Mucosa of descending colon (tissue), 3 donors: Measurements from ENCODE around the gene PAPOLB. TPM values are rescaled to one million over a fixed set of nuclear protein-coding genes. Genes with fewer than 3 reads are reported as not detected.

Source experiments
- ATAC-seq: fragments of 200-7000 bp; cut with Tn5 transposase; one replicate; pipeline ENCODE4 v1.9.1; 2020; ENCODE audit warnings: mild to moderate bottlenecking, moderate library complexity
- DNase-seq, 3 donors: peaks; one replicate each; pipeline ENCODE4 v3.0.0-alpha.2; 2020
- H3K36me3 ChIP-seq: fragments of 200-600 bp; one replicate; pipeline ENCODE4 v1.8.0; 2021; ENCODE audit warnings: low read depth, mild to moderate bottlenecking
- H3K4me1 ChIP-seq: fragments of 200-600 bp; one replicate; pipeline ENCODE4 v1.8.0; 2021; ENCODE audit warnings: low read depth, mild to moderate bottlenecking
- H3K4me3 ChIP-seq: fragments of 200-600 bp; one replicate; pipeline ENCODE4 v1.8.0; 2021; ENCODE audit warnings: mild to moderate bottlenecking
- H3K9me3 ChIP-seq: fragments of 200-600 bp; one replicate; pipeline ENCODE4 v1.8.0; 2021; ENCODE audit warnings: mild to moderate bottlenecking
- intact Hi-C, 2 donors: fragments of 100-400 bp; cut with DNase I in 1 of 2; cut with micrococcal nuclease in 1 of 2; formaldehyde crosslinking; loops; one replicate each; pipeline versions ENCODE4 v1.11.0 to v1.11.1; 2022; cut with DNase I, micrococcal nuclease
- total RNA-seq, 3 donors: library from RNA; stranded (reverse); fragmentation: NEBNext Ultra II Directional in 2 of 3; extraction: Animal tissue kit (Norgen Biotek cat#: 25700) in 2 of 3; gene quantifications; one replicate each; pipeline versions ENCODE4 v1.2.1 to v1.2.4, GENCODE V29; 2021 to 2023
- TF ChIP-seq, protein P1 (sequence below): fragments of 200-600 bp; IDR thresholded peaks from one replicate; pipeline ENCODE4 v1.8.0; 2022; ENCODE audit warnings: antibody characterized with exemption, mild to moderate bottlenecking
- donor health status: DM: no; HTN: no; CAD: no; lungs with moderate emphysema.
- donor health status: DM: no; HTN: no; CAD: no.
- donor health status: DM: no; HTN: yes; CAD: no.

PAPOLB gene
- total RNA-seq, 3 donors from 2014 or later, result 0.06 to 0.09 TPM; not detected in 1

DNA sequence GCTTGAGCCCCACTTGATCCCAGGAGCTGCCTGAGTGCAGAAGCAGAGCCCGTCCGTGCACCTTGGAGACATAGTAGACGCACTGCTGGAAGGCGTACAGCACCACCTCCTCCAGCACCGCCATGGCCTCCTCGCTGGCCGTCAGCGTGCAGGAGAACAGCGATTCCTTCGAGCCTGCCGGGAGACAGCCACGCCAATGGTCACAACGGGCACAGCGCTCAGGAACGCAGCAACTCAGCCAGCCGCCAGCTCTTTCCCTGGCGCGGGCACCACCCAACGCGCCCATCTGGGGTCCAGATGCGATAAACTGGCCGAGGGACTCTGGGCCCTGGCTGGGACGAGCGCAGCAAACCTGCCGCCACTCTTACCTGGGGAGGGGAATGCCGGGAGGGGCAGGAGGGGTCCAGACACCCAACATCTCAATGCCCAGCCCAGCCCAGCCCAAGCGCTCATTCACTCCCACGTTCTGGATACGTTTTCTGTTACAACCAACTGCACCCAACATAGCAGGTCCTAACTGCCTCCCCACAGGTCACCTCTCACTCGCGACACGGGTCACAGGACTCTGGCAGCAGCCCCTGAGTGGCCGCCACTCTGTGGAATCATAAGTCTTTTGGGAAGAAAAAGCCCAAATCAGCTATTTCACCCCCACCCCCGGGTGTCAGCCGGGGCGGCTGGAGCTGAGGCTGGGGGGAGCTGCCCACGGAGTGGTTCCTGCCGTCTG is 44.5 kb downstream of the PAPOLB start:
- no peak for DNase-seq
- TF ChIP-seq, protein P1, sequence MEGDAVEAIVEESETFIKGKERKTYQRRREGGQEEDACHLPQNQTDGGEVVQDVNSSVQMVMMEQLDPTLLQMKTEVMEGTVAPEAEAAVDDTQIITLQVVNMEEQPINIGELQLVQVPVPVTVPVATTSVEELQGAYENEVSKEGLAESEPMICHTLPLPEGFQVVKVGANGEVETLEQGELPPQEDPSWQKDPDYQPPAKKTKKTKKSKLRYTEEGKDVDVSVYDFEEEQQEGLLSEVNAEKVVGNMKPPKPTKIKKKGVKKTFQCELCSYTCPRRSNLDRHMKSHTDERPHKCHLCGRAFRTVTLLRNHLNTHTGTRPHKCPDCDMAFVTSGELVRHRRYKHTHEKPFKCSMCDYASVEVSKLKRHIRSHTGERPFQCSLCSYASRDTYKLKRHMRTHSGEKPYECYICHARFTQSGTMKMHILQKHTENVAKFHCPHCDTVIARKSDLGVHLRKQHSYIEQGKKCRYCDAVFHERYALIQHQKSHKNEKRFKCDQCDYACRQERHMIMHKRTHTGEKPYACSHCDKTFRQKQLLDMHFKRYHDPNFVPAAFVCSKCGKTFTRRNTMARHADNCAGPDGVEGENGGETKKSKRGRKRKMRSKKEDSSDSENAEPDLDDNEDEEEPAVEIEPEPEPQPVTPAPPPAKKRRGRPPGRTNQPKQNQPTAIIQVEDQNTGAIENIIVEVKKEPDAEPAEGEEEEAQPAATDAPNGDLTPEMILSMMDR, result no peak
- H3K36me3 ChIP-seq, result no peaks in the 10 kb centered on the region
- no peaks in the 10 kb centered on the region for H3K4me1 ChIP-seq
- no peak overlapping the region for H3K4me3 ChIP-seq
- intact Hi-C loops, result no loop called here
- no peaks in the 10 kb centered on the region for H3K9me3 ChIP-seq
- no peak for ATAC-seq

DNA sequence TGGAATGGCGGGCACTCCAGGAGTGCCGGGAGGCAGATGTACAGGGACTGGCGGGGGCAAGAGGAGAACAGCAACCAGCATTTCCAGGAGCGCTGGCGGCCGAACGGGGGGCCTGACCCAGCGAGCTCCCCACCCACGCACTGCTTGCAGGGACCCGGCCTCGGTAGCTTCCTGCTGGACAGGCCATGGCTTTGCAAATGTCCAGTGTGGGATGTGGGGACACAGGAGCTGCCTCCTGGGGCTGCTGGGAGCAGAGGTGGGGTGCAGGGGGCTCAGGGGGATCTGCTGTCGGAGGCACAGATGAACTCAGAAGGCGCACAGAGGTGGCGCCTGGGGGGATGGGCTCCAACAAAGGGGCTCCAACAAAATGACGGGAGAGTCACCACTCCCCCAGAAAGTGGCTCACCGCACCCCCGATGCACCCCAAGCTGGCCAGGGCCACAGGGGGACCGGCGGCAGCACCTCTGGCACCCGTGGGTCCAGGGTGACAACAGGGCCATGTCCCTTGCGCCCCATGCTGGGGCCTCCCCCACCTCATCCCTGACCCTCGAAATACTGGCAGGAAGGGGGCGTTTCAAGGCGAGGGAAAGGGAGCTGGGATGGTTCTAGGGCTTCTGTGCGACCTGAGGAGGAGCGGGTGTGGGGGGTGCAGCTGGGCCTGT is 45.3 kb downstream of the PAPOLB start:
- intact Hi-C loops, result no loop called here
- Histone ChIP-seq H3K4me3 (no peak overlapping the region), H3K4me1 (no peaks in the 10 kb centered on the region), H3K9me3 (no peaks in the 10 kb centered on the region), H3K36me3 (no peaks in the 10 kb centered on the region)
- DNase-seq (no peak), ATAC-seq (no peak)
- TF ChIP-seq, protein P1, result no peak

DNA sequence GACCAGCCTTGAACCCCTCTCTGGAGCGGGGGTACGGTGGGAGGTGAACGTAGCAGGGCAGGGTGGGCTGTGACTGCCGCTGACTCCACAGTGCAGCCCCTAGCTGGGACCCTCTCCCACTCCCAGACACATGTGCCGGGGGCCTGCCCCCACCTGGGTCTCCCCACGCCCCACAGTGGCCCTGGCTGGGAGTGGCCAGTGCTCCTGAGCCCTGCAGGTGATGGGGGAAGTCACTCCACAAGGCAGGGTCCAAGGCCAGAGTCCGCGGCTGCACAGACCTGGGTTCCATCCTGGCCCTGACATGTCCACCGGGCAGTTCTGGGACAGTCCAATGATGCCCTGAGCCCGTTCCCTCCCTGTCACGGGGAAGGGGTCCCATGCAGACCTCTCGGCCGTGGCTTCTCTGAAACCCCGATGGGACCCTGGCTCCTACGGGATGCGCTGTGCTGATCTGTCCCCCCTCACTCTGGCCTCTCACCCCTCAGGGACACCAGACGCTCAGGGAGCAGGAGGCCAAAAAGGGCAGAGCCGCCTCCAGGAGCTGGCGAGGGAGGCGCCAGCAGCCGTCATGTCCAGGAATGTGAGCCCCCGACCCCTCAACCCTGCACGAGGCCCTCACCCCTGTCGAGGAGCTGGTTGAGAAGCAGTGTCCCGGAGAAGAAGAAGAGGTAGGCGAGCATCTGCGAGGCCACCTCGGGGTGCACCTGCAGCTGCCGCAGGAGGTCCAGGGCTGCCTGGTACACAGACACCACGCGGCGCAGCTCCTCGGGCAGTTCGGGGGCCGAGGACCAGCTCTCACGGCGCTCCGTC is 46.0 kb downstream of the PAPOLB start:
- no peaks in the 10 kb centered on the region for H3K36me3 ChIP-seq
- TF ChIP-seq, protein P1, result no peak

DNA sequence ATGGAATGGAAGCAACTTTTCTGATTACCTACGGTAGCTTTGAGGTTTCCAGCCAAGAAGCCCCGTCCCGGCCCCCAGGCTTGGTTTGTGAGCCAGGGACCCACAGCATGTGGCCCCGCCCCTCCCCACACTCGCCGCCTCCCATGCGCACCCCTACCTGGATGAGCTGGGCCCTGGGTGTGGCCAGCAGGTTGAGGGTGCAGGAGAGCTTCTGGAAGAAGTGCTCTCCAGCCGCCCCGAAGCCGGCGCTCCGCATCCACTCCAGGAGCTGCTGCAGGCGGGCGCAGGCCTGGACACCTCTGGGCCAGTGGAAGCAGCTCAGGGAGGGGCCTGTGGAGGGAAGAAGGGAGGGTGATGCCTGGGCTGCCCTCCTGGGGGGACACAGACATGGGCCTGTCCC is 46.7 kb downstream of the PAPOLB start:
- Histone ChIP-seq H3K9me3 (no peaks in the 10 kb centered on the region), H3K4me3 (no peak overlapping the region), H3K4me1 (no peaks in the 10 kb centered on the region), H3K36me3 (no peaks in the 10 kb centered on the region)
- intact Hi-C loops, result no loop called here
- TF ChIP-seq, protein P1, result no peak
- ATAC-seq (no peak), DNase-seq (peak in 1 of 3 donors; percentile 34)

More for the DNA sequence above, 46.0 kb downstream of the PAPOLB start:
- intact Hi-C loops, result no loop called here
- DNase-seq, result peak in 1 of 3 donors; percentile 37
- ATAC-seq, result no peak
- no peaks in the 10 kb centered on the region for H3K9me3 ChIP-seq
- H3K4me1 ChIP-seq, result no peaks in the 10 kb centered on the region
- no peak overlapping the region for H3K4me3 ChIP-seq

DNA sequence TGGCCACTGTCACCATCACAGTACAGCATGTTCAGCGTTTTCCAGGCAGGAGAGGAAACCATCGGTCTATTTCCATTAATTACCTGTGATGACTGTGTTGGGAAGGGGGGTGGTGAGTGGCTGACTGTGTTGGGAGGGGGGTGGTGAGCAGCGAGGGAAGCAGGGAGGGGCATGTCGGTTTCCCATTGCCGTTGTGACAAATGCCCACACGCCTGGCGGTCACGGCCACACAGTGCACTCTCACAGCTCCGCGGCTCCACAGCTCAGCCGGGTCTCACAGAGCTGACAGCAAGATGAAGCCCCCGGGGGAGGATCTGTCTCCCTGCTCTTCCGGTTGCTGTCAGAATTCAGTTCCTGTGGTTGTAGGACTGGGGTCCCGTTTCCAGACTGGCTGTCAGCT is 47.4 kb downstream of the PAPOLB start:
- DNase-seq, result no peak
- intact Hi-C loops, result no loop called here
- H3K36me3 ChIP-seq, result no peaks in the 10 kb centered on the region
- no peak overlapping the region for H3K4me3 ChIP-seq
- no peaks in the 10 kb centered on the region for H3K4me1 ChIP-seq
- TF ChIP-seq, protein P1, result no peak
- H3K9me3 ChIP-seq, result no peaks in the 10 kb centered on the region
- ATAC-seq, result no peak
